GM18951 (cell line): ENCODE measurements around the gene POLR1D.
A peak's percentile ranks its signal among the peaks of the same experiment; 100 is the strongest.

Source experiments
- POLR2A ChIP-seq: IDR thresholded peaks from 4 replicates; pipeline ENCODE4 v1.6.1; 2011; ENCODE audit warnings: mild to moderate bottlenecking; ENCODE audit not compliant: insufficient read length, insufficient read depth; ENCODE audit errors: extremely low read depth
- in situ Hi-C: fragments of 300-500 bp; cut with MboI; formaldehyde crosslinking; loops from one replicate; pipeline ENCODE4 v1.12.0; 2022; ENCODE audit warnings: low sequenced_read_pairs, mixed read lengths, inconsistent platforms; ENCODE audit not compliant: unreplicated experiment

Gene POLR1D

GRCh38 chr13:27621366-27622101 lies at the start of gene POLR1D:
Gene POLR1D (plus strand): TSS chr13:27621892. CDS start chr13:27621984, 92 bp downstream.
- in situ Hi-C loops: no loop called here
- TF ChIP-seq POLR2A: peak; percentile 89

- no peak for TF ChIP-seq POLR2A
- in situ Hi-C loops: no loop called here
Measured at GRCh38 chr13:27572234-27572901, 49.3 kb upstream of the POLR1D start.

- TF ChIP-seq POLR2A: no peak
- in situ Hi-C loops: no loop called here
Measured at GRCh38 chr13:27573265-27573664, 48.4 kb upstream of the POLR1D start.

- no peak for TF ChIP-seq POLR2A
- in situ Hi-C loops: no loop called here
Measured at GRCh38 chr13:27574661-27575060, 47.0 kb upstream of the POLR1D start.

GRCh38 chr13:27578121-27579030 lies 43.3 kb upstream of the POLR1D start:
- no peak for TF ChIP-seq POLR2A
- in situ Hi-C loops: no loop called here

- TF ChIP-seq POLR2A: no peak
- in situ Hi-C loops: no loop called here
Measured at GRCh38 chr13:27583645-27584044, 38.0 kb upstream of the POLR1D start.

GRCh38 chr13:27587095-27587746 lies 34.5 kb upstream of the POLR1D start:
- TF ChIP-seq POLR2A: no peak
- in situ Hi-C loops: no loop called here

GRCh38 chr13:27588405-27588804 lies 33.3 kb upstream of the POLR1D start:
- no peak for TF ChIP-seq POLR2A
- in situ Hi-C loops: no loop called here

GRCh38 chr13:27592865-27593264 lies 28.8 kb upstream of the POLR1D start:
- no peak for TF ChIP-seq POLR2A
- in situ Hi-C loops: no loop called here

GRCh38 chr13:27593267-27593666 lies 28.4 kb upstream of the POLR1D start:
- in situ Hi-C loops: no loop called here
- TF ChIP-seq POLR2A: no peak

GRCh38 chr13:27595055-27595811 lies 26.5 kb upstream of the POLR1D start:
- in situ Hi-C loops: no loop called here
- no peak for TF ChIP-seq POLR2A

GRCh38 chr13:27599096-27599495 lies 22.6 kb upstream of the POLR1D start:
- TF ChIP-seq POLR2A: no peak
- in situ Hi-C loops: no loop called here

- in situ Hi-C loops: no loop called here
- TF ChIP-seq POLR2A: no peak
Measured at GRCh38 chr13:27599845-27600553, 21.7 kb upstream of the POLR1D start.
